GF-D8 (cell line): ENCODE measurements around the gene PYGO1.
"Not testable (repeated sequence)": the region's sequence is repeated elsewhere in the genome, so short reads cannot be mapped to it uniquely, and the experiment has no call there.

ENCODE experiments used
- DNase-seq: peaks from one replicate; lab custom pipeline; 2025; lab: John Stamatoyannopoulos, UW

Gene PYGO1

DNA sequence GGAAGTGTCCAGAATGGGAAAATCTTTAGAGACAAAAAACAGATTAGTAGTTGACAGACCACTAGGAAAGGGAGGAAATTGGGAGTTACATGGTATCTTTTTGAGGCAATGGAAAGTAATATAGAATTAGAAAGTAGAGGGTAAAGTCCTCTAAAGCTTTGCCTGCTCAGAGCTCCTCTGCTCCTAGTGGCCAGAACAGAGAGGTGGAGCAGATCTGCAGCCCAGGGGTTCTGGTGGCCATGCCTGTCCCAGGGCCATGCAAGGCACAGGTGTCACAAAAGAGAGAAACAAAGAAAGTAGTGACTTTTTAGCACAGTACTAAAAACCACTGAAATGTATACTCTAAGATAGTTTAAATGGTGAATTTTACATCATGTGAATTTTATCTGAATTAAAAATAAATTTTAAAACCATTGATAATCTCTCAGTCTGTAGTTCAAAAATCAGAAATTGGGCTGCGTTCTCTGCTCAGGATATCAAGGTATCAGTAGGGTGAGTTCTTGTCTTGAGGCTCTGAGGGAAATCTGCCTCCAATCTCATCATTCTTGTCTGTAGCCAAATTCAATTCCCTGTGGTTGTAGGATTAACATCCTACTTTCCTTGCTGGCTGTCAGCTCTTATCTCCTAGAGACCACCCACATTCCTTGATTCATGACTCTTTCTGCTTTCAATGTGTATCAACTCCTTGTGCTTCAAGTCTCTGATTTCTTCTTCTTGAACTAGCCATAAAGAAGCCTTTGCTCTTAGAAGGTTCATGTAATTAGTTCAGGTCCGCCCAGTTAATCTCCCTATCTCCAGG lies 23.6 kb downstream of the PYGO1 start:
- DNase-seq, result no peak

- DNase-seq, result no peak
These were observed 25.5 kb downstream of the PYGO1 start for GRCh38 chr15:55562601-55563000.

- no peak for DNase-seq
These were observed 33.1 kb downstream of the PYGO1 start for GRCh38 chr15:55555089-55555488.

- no peak for DNase-seq
These were observed 35.2 kb downstream of the PYGO1 start for GRCh38 chr15:55552926-55553325.

- no peak for DNase-seq
These were observed 35.7 kb downstream of the PYGO1 start for GRCh38 chr15:55552451-55552850.

- DNase-seq, result no peak
These were observed 38.8 kb downstream of the PYGO1 start for GRCh38 chr15:55549305-55549704.

DNA sequence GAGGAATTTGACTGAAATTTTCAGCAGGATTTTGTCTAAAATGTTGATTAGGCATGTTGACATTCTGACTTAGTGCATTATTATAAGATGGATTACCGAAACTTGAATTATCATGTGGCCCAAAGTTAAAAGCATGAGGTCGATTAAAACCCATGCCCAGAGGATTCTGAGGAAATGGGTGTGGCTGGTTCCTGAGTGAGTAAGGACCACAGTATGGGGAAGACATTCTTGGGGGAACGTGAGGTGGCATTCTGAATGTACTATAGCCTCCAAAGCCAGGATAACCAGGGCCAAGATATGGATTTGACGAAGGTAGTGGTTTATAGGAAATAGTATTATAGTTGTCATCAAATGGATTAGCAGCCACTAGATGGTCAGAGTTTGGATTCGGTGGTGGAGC lies 41.4 kb downstream of the PYGO1 start:
- DNase-seq, result no peak

DNA sequence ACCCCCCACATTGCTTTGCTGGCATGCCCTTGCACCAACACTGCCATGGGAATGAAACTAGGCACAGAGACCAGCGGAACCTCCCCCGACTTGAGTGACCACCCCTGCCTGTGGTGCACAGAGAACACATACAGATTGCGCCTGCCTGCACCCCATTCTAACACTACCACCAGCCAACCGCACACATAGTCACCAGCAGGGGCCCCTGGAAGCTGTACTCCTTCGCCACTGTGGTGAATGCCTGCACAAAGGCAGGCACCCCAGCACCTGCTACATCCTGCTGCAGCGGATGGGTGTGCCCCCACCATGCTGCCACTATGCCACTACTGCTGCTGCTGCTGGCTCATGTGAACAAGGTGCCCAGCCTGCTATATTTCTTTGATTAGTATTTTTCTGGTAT lies 52.7 kb downstream of the PYGO1 start:
- no peak for DNase-seq

DNA sequence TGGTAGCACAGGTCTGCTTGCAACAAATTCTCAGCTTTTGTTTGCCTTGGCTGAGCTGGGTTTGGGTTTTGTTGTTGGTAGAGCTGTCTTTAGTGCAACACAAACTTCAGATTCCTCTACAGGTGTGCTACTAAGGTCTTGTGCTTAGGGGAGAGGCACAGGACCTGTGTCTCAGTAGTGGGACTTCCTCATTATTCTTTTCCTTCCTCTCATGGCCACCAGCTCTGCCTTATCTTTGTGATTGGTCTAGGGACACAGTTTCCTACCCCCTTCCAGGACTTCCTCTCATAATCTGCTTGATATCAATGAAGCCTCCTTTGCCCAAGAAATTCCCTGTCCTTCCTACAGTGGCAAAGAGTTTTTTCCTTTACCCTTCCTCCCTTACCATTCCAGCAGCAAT lies 55.2 kb downstream of the PYGO1 start:
- no peak for DNase-seq

- no peak for DNase-seq
These were observed 57.3 kb downstream of the PYGO1 start for GRCh38 chr15:55530861-55531313.

- DNase-seq, result no peak
These were observed 59.3 kb downstream of the PYGO1 start for GRCh38 chr15:55528812-55529211.

DNA sequence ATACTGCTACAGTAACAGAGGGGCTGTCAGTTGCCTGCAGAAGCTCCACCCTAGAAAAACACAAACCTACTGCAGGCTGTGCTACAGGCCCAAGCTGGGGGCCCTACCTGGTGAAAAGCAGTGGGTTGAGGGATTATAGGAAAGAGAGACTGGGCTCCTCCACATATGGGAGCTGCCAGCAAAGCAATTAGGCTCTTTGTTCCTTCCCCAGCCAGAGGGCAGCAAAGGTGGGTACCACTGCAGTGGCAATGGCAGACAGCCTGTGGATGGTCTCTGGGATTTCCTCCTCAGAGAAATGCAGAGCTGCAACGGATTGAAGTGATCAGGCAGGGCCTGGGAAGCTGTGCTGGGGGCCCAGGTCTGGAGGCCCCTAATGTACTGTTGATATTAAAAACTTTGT lies 61.0 kb downstream of the PYGO1 start:
- no peak for DNase-seq

- peak; percentile 1 for DNase-seq
These were observed 61.5 kb downstream of the PYGO1 start for GRCh38 chr15:55526559-55527036.

DNA sequence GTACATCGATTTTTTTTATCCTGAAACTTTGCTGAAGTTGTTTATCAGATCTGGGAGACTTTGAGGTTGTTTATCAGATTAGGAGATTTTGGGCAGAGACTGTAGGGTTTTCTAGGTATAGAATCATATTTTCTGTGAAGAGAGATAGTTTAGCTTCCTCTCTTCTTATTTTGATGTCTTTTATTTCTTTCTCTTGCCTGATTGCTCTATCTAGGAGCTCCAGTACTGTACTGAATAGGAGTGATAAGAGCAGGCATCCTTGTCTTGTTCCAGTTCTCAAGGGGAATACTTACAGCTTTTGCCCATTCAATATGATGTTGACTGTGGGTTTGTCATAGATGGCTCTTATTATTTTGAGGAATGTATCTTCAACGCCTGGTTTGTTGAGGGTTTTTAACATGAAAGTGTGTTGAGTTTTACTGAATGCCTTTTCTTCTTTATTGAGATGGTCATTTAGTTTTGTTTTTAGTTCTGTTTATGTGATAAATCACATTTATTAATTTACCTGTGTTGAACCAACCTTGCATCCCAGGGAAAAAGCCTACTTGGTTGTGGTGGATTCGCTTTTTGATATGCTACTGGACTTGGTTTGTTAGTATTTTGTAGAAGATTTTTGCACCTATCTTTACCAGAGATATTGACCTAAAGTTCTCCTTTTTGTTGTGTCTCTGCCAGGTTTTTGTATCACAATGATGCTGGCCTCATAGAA lies 65.2 kb downstream of the PYGO1 start:
- DNase-seq, result no peak

DNA sequence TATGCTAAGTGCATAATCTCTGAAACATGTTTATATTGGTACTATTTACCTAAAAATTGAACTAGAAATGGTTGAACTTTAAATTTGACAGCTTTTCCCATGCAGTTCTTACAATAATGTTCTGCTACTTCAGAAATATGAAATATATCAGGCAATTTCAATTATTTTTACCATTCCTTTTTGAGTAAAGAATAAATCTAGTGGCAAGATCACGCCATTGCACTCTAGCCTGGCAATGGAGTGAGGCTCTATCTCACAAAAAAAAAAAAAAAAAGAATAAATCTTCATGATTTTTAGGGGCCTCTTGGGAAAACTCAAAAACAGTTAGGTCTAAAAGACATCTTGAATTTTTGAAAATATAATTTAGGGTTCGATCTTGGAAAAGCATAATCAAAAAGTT lies 69.5 kb downstream of the PYGO1 start:
- DNase-seq, result no peak

GRCh38 chr15:55518009-55518408 lies 70.1 kb downstream of the PYGO1 start:
- DNase-seq, result no peak

DNA sequence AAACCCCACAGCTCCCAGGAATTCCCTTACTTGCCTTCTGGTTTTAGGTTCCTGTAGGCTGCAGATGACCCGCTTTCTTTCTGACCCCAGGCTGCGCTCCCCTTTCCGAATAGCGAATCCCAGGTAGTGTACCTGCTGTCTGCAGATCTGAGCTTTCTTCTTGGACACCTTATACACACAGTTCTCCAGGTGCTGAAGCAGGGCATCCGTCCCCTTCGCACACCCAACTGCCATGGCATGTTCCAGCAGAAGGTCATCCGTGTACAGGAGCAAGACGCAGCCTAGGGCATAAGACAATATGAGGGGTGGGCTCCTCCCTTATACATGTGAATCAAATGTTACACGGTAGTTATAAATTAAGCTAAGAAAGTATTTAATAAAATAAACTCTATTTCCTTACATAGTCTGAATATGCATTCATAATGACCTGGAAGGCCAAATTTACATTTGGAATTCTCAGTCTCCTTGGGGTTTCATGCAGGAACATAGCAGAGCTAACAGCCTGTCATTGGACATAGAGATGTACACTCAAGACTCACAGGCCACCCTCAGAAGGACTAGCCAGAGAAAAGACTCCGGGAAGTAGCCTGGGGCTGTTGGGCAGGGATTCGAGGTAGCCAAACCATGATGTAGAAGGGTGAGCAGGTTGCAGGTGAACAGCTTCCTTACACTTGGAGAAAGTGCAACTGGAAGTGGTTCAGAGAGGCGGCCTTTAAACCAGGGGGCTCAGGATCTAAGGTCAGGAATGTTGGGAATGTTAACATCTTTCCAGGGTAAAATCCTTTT lies 72.0 kb downstream of the PYGO1 start:
- DNase-seq, result no peak

DNA sequence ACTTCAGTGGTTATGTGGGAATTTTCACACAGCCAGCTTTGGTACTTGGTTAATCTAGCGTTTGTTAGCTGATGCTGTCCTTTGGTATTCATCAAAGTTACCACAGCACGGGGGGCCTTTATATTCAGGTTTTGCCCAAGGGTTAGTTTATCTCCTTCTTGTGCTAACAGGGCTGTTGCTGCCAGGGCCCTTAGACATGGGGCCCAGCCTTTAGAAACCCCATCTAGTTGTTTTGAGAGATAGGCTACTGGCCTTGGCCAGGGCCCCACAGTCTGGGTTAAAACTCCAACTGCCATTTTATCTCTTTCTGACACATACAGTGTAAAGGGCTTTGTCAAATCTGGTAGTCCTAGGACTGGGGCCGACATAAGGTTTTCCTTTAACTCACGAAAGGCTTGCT lies 72.7 kb downstream of the PYGO1 start:
- no peak for DNase-seq

DNA sequence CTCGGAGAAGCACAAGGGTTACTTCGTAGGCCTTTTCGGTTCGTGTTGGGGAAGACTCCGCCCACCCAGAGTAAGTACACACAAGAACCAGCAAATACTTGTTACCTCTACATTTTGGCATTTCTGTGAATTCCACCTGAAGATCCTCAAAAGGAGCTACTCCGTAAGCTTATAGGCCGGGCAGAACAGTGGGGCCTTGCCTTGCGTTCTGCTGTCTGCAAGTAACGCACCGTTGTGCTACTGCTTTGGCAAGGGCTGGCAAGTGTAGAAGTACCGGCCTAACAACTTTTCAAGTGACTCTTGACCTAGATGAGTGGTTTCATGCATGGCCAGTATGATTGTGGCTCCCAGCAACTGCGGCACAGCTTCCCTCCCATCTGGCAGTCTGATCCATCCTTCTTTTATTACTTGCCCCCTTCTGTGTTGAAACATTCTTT lies 73.7 kb downstream of the PYGO1 start:
- DNase-seq, result no peak

DNA sequence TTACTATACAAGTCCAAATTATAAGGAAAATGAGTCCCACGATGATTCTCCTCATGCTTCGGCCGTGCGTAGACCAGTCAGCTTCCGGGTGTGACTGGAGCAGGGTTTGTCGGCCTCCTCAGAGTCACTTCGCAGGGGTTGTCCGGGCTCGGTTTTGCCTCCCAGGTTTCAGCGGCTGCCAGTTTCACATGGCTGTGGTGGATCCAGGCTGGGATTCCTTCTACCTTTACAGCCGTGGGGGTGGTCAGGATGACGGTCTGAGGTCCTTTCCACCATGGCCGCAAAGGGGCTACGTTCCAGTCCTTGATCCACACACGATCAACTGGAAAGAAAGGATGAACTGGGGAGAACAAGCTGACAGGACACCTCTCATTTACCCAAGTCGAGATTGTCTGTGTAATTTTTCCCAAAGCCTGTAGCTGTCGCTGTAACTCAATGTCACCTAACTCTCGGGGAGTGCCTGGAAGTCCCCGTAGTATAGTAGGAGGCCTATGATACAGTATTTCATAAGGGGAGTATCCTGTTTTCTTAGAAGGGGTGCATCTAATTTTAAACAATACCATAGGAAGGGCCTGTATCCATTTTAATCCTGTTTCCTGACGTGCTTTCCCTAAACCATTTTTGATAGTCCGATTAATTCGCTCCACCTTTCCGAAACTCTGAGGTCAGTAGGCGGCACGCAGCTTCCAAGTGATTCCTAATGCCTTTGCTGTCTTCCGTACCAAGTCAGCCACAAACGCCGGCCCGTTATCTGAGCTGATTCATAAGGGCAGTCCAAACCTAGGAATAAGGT lies 74.3 kb downstream of the PYGO1 start:
- not testable (repeated sequence) for DNase-seq

DNA sequence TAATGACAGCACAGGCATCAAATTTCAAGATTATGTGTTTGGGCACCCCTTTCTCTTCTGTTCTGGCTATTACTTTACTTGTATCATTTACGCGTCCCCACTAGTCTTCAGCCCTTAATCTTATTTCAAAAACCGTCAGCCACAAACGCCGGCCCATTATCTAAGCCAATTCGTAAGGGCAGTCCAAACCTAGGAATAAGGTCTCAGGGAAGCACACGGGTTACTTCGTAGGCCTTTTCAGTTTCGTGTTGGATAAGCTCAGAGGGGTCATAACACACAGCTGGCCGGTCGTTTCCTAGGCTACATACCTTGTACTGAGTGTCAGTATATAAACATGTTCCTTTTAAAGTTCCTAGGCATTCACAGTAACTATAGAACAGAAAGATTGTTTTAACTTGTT lies 75.0 kb downstream of the PYGO1 start:
- DNase-seq, result no peak

- DNase-seq, result no peak
These were observed 80.6 kb downstream of the PYGO1 start for GRCh38 chr15:55507567-55507966.
